Activated CD4-positive, alpha-beta T cell treated with anti-CD3 and anti-CD28 coated beads for 24 hours (primary cell): ENCODE data around the gene PLEKHB2.
A peak's percentile ranks its signal among the peaks of the same experiment; 100 is the strongest.
"Not testable (repeated sequence)": the region's sequence is repeated elsewhere in the genome, so short reads cannot be mapped to it uniquely, and the experiment has no call there.

Experiments used
- DNase-seq, 2 donors: peaks; one replicate each; pipeline ENCODE4 v3.0.0-alpha.2; 2020; ENCODE audit warnings: low read depth in 2 of 2

PLEKHB2 gene

GRCh38 chr2:131105156-131105949, at the start of gene PLEKHB2:
Gene PLEKHB2, plus strand, starts transcription at chr2:131105336. Its CDS starts 15,606 bp downstream, at chr2:131120942.
- peak; percentile 84 to 85 for DNase-seq

DNA sequence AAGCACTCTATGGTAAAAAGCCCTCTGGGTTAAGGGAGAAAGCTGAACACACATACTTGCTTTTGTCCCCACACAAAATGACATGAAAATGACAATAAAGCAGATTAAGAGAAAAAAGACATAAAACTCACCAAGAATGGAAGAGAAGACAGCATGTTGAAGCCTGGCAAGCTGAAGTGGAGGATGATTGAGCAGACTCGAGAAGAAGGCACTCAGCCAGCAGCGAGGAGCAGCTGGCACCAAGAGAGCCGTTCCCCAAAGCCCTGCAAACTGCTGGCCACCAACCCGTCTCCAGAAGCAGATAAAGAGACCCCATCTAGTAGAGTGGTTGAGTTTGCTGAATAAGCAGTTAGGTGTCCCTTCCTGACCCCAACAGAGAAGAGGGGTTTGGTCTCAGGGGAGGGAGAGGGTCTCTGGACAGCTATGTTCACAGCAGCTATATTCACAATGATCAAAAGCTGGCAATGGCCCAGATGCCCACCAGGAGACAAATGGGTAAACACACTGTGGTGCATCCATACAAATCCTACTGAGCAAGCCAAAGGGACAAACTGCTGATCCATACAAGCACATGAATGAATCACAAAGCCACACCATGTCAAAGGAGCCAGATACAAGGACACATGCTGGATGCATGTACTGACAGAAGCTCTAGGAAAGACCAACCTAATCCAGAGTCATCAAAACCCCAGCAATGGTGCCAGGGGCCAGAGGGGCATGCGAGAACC, 48.8 kb upstream of the PLEKHB2 start:
- DNase-seq: no peak

DNA sequence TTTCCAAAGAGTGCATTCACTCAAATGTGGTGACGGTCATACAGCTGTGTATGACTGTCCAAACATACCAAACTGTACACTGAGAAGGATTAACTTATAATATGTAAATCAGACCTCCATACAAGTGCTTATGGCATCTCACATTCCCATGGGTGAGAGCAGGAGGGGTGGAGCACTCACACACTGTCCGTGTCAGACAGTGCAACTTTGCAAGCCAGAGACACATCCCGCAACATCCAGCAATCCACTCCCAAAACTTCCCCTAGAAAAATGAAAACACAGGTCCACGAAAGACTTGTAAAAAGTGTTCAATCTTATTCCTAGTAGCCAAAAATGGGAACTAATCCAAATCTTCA, 48.2 kb upstream of the PLEKHB2 start:
- no peak for DNase-seq

DNA sequence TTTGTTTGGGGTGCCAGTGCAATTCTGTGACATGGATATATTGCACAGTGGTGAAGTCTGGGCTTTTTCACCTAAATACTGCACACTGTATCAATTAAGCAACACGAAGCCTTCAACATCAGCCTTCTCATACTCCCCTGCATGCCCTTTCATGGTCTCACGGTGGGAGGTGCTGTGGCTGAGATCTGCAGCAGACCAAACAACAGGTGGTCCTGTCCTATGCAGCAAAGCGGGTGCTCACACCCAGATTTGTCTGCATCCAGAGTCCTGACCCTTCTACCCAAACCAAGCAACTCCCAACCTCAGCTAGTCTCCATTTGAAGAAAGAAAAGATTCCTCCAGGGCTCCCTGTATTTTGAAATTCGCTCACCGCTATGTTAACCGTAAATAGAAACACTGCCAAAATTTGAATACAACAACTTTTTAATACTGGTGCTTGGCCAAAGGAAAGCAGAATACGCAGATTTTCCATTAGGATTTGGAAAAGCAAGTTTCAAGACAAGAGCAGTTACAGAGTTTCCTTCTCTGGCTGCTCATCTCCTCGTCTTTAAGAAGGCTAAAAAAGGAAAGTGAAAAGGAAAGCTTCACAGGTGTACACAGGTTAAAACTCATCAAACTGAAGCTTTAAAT, 46.8 kb upstream of the PLEKHB2 start:
- DNase-seq: no peak

DNA sequence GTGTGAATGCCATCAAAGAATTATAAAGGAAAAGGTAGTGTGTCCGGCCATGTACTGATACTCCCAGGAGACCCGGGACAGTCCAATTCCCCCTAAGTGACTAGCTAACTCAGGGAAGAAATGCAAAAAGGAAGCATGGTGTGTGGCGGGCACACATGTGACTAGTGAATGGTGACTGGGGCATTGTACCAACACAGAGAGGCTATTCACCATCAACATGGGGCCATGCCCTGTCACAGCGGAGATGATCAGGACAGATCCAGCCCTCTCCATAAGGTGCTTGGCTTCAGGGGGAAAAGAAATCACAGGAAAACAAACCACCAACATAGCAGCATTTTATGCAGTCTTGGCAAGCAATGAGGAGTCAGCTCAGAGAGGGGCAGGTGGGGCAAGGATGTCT, 46.2 kb upstream of the PLEKHB2 start:
- no peak for DNase-seq

- DNase-seq: no peak
These were observed 41.4 kb upstream of the PLEKHB2 start for GRCh38 chr2:131063501-131064283.

- no peak for DNase-seq
These were observed 40.3 kb upstream of the PLEKHB2 start for GRCh38 chr2:131064589-131065512.

DNA sequence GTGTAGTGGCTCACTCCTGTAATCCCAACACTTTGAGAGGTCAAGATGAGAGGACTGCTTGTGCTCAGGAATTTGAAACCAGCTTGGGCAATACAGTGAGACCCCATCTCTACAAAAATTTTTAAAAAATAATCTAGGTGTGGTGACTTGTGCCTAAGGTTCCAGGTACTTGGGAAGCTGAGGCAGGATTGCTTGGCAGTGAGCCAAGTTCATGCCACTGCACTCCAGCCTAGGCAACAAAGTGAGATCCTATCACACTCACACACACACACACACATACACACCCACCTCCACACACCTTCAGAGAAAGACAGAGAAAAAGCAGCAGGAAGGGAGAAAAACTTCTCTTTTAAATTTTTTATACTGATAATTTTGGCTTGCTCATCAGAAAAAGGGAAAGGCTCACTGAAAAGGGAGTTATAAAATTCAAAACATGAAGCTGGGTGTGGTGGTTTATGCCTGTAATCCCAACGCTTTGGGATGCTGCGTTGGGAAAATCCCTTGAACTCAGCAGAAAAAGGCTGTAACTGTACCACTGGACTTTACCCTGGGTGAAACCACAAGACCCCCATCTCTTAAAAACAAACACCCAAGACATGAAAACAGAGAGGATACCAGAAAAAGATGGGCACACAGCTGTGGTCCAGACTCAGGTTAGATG, 37.5 kb upstream of the PLEKHB2 start:
- no peak for DNase-seq

- not testable (repeated sequence) for DNase-seq
These were observed 37.0 kb upstream of the PLEKHB2 start for GRCh38 chr2:131068172-131068571.

GRCh38 chr2:131075578-131075977, 29.6 kb upstream of the PLEKHB2 start:
- DNase-seq: not testable (repeated sequence)

DNA sequence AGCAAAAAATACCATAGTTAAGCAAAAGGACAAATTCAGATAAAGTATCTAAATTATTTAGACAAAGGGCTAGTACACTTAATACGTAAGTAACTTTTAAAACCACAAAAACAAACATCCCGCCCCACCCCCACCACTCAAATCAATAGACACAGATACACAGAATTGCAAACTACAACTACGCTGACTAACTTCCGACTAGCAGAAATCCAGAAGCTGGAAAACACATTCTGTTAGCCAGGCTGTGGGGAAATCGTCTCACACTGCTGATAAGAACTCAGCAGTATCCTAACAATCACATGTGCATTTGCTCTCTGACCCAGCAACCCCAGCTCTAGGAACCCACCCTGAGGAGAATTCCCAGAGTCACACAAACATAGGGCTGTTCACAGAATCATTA, 28.4 kb upstream of the PLEKHB2 start:
- no peak for DNase-seq

- no peak for DNase-seq
These were observed 27.8 kb upstream of the PLEKHB2 start for GRCh38 chr2:131077182-131077846.

- DNase-seq: no peak
These were observed 27.2 kb upstream of the PLEKHB2 start for GRCh38 chr2:131077966-131078365.

DNA sequence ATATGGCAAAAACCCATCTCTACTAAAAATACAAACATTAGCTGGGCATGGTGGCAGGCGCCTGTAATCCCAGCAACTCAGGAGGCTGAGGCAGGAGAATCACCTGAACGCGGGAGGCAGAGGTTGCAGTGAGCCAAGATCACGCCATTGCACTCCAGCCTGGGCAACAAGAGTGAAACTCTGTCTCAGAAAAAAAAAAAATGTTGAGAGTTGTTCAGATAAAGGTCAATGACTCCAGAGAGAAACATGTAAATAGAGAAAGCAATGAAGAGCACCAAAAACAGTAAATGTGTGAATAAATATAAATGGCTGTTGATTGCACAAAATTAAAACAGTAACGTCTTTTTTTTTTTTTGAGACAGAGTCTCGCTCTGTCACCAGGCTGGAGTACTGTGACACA, 25.2 kb upstream of the PLEKHB2 start:
- not testable (repeated sequence) for DNase-seq

- no peak for DNase-seq
These were observed 23.9 kb upstream of the PLEKHB2 start for GRCh38 chr2:131081190-131081589.

- no peak for DNase-seq
These were observed 19.5 kb upstream of the PLEKHB2 start for GRCh38 chr2:131085646-131086045.

GRCh38 chr2:131092458-131093005, 12.6 kb upstream of the PLEKHB2 start:
- DNase-seq: no peak

GRCh38 chr2:131093006-131093695, 12.0 kb upstream of the PLEKHB2 start, which contains the start of gene FAM168B:
Gene FAM168B, minus strand, starts transcription at chr2:131093460. Its CDS starts 10,814 bp downstream, at chr2:131082646.
- peak; percentile 77 to 80 for DNase-seq
